MM.1S (cell line): ENCODE data around the gene NUB1.

Experiments
- CTCF ChIP-seq: fragments of 300-600 bp; sonication (generic); IDR thresholded peaks from 2 replicates; pipeline ENCODE4 v1.5.1; 2016; ENCODE audit warnings: antibody characterized with exemption, low read length, mixed read lengths
- EZH2 ChIP-seq: fragments of 300-600 bp; sonication (generic); optimal IDR thresholded peaks from 2 replicates; pipeline ENCODE3; 2017; ENCODE audit warnings: low read depth, mild to moderate bottlenecking, antibody characterized with exemption, low read length, mixed read lengths
- EZH2phosphoT487 ChIP-seq: fragments of 300-600 bp; sonication (generic); IDR thresholded peaks from 2 replicates; pipeline ENCODE4 v1.6.1; 2018; ENCODE audit warnings: antibody characterized with exemption, low read length

DNA sequence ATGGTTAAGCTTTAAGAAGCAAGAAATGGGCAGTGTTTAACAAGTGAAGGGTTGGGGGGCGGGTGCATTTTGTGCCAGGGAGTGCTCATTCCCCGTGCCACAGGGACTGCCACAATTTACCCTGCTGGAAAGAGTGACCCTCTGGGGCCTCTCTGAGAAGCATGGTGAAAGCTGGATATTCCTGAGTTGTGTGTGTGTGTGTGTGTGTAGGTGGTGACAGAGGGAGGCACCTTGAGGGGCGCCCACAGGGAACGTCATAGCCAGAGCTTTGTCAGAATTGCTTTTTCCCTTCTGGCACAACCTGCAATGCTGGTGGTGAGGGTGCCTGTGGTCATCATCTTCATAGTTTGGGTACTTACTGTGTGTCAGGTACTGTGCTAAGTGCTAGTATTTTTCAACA, 70.7 kb downstream of the NUB1 start:
- TF ChIP-seq CTCF, result no peak
- TF ChIP-seq EZH2, result no peak
- no peak for TF ChIP-seq EZH2phosphoT487
